WTC11 (cell line): ENCODE measurements around the gene PLPPR3.

ENCODE experiments used
- FOXP1 ChIP-seq: sonication (generic); formaldehyde crosslinking; IDR thresholded peaks from 2 replicates; pipeline ENCODE4 v1.8.0; 2022; ENCODE audit warnings: missing genetic modification reagents, mild to moderate bottlenecking, moderate library complexity, borderline replicate concordance
- MAX ChIP-seq: sonication (generic); formaldehyde crosslinking; IDR thresholded peaks from 2 replicates; pipeline ENCODE4 v1.8.0; 2022; ENCODE audit warnings: mild to moderate bottlenecking, missing genetic modification reagents
- OVOL2 ChIP-seq: fragments of 250-450 bp; sonication (Bioruptor Pico); IDR thresholded peaks from 2 replicates; pipeline ENCODE4 v1.9.0; 2021; ENCODE audit warnings: mild to moderate bottlenecking, borderline replicate concordance
- TF ChIP-seq, protein P1 (sequence below): fragments of 200-600 bp; IDR thresholded peaks from 2 replicates; pipeline ENCODE4 v1.8.0; 2022; ENCODE audit warnings: antibody characterized with exemption

DNA sequence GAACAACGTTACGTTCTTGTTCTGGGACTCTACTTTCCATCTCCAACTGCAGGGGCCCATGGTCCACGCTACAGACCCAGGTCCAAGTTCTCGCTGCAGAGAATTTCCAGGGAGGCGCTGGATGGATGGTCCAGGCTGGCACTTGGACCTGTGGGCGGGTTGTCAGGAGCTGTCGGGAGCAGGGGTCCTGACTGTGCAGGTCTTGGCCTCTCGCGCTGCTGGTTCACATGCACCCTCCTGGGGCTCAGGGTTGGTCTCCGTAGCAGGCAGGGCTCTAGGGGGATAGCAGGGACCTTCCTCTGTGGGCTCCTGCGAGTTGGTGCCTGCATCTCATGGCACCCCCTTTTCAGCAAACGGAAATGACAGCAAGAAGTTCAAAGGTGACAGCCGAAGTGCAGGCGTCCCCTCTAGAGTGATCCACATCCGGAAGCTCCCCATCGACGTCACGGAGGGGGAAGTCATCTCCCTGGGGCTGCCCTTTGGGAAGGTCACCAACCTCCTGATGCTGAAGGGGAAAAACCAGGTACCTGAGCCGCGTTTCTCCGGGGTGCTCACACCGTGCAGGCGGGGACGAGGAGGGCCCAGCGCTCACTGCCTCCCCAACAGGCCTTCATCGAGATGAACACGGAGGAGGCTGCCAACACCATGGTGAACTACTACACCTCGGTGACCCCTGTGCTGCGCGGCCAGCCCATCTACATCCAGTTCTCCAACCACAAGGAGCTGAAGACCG lies 17.9 kb downstream of the PLPPR3 start:
- no peak for TF ChIP-seq OVOL2 (CRISPR knock-in tag)
- no peak for TF ChIP-seq FOXP1
- no peak for TF ChIP-seq MAX (CRISPR knock-in tag)
- TF ChIP-seq, protein P1, sequence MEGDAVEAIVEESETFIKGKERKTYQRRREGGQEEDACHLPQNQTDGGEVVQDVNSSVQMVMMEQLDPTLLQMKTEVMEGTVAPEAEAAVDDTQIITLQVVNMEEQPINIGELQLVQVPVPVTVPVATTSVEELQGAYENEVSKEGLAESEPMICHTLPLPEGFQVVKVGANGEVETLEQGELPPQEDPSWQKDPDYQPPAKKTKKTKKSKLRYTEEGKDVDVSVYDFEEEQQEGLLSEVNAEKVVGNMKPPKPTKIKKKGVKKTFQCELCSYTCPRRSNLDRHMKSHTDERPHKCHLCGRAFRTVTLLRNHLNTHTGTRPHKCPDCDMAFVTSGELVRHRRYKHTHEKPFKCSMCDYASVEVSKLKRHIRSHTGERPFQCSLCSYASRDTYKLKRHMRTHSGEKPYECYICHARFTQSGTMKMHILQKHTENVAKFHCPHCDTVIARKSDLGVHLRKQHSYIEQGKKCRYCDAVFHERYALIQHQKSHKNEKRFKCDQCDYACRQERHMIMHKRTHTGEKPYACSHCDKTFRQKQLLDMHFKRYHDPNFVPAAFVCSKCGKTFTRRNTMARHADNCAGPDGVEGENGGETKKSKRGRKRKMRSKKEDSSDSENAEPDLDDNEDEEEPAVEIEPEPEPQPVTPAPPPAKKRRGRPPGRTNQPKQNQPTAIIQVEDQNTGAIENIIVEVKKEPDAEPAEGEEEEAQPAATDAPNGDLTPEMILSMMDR = no peak
